Islet of Langerhans (tissue), 1 donor: Measurements from ENCODE around the gene HMGN1.

ENCODE experiments used
- FAIRE-seq: peaks from one replicate; lab custom pipeline; 2011; peaks lifted over from hg19 to GRCh38; lab: Jason Lieb, UNC

The HMGN1 gene

DNA sequence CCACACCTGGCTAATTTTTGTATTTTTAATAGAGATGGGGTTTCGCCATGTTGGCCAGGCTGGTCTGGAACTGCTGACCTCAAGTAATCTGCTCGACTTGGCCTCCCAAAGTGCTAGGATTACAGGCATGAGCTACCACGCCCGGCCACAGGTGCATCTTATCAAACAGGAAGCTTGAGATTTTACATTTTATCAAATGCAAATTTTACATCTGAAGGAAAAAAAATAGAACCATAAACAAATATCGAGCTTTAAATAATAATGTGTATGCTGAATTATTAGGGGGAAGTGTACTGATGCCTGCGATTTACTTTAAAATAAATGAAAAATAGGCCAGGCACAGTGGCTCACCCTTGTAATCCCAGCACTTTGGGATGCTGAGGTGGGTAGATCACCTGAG, 18.9 kb downstream of the HMGN1 start:
- FAIRE-seq, result no peak

DNA sequence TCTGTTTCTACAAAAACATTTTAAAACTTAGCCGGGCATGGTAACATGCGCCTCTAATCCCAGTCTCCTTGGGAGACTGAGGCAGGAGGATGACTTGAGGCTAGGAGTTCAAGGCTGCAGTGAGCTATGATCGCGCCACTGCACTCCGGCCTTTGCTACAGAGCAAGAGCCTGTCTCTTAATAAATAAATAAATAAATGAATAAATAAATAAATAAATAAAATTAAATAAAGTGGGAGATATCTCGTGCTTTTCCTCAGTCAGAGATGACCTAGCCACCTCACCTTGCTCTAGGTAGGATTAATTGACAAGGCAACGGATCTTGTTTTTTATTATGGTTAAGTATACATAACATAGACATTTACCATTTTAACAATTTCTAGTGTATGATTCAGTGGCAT, 21.2 kb downstream of the HMGN1 start:
- no peak for FAIRE-seq

DNA sequence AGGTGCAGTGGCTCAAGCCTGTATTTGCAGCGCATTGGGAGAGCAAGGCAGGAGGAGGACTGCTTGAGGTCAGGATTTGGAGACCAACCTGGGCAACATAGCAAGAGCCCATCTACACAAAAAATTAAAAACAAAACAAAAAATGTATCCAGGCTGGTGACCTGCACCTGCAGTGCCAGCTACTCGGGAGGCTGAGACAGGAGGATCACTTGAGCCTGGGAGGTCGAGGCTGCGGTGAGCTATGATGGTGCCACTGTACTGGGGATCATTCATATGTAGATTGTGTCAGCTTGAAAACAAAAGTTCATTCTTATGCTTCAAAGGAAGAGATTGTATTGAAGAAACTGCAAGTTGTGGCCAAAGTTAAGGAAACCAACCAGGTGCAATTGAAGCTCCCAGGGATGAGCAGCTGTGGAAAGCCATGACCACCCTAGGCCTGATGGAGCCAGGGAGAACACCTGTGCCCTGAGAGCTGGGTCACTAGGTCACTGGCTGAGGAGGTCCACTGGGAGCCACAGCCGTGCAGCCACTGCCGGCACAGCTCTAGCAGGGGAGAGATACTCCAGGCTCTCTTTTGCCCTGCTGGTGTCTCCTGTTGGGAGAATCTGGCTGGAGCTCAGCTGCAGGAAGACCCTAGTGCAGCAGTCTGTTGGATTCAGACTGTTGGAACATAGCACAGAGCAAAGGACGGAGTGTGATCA, 22.1 kb downstream of the HMGN1 start:
- FAIRE-seq, result no peak

DNA sequence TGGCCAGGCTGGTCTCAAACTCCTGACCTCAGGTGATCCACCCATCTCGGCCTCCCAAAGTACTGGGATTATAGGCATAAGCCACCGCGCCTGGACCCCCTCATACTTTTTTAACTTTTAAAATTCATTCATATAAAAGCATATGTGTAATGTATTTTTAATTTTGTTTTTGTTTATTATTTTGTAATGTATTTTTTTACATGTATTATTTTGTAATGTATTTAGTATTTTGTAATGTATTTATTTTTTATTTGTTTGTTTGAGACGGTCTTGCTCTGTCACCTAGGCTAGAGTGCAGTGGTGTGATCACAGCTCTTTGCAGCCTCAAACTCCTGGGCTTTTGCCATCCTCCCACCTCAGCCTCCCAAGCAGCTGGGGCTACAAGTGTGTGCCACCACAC, 23.4 kb downstream of the HMGN1 start:
- FAIRE-seq, result no peak

DNA sequence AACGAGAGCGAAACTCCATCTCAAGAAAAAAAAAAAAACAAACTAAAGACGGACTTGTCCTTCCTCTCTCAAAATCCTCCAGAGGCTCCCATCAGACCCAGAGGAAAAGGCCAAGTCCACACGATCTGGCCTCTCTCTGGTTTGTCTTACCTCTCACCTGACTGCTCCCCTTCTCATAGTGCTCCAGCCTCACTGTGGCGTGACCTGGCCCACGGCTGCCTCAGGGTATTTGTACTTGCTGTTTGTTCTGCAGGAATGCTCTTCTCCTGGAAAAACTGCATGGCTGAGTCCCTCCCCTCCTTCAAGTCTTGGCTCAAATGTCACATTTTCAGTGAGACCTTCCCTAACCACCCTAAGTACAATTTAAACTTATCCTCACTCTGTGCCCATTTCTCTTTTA, 27.5 kb downstream of the HMGN1 start:
- no peak for FAIRE-seq

DNA sequence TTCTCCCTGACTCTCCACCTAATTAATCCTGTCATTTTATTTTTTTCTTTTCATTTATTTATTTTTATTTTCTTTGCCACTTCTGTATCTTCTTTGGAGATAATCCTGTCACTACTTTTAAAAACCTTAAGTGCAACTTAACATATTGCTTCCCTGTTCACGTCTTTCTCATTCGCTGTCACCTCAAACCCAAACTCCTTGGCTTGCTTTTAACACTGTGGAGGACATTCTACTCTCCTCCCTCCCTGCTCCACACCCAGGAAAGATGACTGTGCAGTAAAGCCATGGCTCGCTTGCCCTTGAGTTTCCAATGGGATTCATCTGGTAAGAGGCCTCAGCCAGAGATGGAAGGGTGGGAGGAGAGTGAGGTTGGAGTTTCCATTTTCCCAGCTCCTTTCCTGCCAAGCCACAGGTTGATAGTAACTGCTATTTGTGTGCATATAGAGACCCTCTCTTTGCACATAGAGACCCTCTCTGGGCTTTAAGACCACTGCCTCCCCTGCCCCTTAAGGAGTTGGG, 29.0 kb downstream of the HMGN1 start:
- no peak for FAIRE-seq

DNA sequence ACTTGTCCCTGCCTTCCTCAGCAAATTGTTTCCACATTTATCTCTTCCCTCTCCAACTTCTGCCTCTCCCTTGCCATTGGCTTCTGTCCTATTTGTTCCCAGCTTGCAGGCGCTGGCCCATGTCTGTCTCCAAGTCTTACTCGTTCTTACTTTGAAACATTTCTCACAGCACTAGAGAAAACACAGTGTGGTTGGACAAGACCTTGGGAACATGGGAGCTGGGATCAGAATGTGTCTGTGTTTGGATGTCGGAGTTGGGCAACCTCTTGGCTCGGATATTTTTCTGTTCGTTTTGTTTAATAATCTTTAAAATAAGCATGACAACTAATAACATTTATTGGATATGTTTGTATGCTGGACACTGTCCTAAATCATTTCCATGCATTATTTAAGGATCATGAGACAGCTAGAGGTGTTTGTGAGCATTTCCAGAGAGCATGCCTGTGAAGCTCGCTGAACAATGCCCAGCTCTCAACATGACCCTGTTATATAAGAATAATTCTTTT, 29.6 kb downstream of the HMGN1 start:
- FAIRE-seq, result no peak

DNA sequence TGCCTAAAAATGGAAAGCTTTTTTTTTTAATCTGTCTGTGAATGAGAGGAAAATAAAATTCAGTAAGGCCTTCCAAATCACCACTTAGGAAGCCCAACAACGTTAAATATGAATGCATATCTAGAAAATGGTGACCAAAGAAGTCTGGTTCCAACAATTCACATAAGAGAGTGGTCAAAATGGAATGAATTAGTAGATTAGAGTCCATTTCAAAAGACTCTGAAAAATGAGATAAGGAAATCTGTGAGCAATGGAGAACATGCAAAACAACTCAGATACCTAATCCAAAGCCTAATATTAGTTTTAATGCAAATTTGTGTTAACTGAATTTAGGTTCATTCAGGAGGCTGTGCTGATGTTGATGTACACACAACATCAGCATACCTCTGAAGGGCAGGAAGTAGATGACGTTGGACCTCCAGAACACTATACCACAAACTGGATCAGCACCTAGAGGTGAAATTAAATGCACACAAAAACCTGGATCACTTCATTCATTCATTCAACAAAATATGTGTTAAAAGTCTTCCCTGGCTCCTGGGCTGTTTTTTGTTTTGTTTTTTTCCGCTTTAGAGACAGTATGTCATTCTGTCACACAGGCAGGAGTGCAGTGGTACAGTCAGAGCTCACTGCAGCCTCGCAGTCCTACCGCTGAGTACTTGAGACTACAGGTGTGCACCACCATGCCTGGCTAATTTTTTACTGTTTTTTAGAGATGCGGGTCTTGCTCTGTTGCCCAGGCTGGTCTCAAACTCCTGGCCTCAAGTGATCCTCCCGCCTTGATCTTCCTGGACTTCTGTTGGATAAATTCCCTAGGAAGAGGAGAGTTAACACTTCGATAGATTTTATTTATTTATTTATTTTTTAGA, 30.6 kb downstream of the HMGN1 start:
- FAIRE-seq, result no peak

DNA sequence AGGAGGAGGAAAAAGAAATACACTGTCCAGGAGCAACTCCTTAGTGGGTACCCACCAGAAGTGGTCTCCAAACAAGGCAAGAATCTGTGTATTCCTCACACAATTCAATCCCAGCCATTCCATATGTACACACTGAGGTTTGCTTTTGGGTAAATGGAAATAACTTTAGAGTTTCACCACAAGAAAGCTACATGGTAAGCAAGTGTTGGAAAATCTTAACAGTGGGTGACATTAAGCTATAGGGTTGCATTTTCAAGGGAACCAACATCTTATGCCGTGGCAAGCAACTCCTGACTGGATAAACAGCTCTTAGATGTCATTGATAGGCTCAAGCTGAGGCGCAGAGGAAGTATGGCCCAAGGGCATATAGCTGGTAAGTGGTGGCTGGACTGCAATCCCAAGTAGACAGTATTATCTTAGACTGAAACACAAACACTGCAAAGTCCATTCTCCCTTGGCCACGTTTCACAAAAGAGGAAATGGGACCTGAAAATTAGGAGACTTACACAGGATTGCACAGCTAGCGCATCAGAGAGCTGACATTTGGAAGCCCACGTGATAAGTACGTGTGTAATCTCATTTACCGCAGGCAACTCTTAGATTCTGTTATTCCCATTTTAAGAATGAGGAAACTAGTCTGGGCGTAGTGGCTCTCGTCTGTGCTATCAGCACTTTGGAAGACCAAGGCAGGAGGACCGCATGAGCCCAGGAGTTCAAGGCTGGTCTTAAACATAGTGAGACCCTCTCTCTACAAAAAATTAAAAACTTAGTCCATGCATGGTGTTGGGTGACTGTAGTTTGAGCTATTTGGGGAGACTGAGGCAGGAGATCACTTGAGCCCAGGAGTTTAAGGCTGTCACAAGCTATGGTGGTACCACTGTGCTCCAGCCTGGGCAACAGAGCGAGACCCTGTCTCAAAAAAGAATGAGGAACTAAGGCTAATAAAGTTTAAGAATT, 31.5 kb downstream of the HMGN1 start:
- FAIRE-seq, result no peak

DNA sequence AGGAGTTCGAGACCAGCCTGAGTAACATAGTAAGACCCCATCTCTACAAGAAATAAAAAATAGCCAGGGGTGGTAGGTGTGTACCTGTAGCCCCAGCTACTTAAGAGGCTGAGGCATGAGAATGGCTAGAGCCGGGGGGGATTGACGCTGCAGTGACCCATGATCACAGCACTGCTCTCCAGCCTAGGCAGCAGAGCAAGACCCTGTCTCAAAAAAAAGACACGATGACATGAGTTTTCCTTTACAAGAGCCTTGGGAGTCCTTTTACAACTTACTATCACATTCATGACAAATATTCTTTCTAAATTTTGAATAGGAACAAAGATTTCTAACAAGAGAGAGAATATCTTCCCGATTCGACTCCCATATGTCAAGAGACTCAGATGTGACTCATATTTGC, 32.2 kb downstream of the HMGN1 start:
- no peak for FAIRE-seq

DNA sequence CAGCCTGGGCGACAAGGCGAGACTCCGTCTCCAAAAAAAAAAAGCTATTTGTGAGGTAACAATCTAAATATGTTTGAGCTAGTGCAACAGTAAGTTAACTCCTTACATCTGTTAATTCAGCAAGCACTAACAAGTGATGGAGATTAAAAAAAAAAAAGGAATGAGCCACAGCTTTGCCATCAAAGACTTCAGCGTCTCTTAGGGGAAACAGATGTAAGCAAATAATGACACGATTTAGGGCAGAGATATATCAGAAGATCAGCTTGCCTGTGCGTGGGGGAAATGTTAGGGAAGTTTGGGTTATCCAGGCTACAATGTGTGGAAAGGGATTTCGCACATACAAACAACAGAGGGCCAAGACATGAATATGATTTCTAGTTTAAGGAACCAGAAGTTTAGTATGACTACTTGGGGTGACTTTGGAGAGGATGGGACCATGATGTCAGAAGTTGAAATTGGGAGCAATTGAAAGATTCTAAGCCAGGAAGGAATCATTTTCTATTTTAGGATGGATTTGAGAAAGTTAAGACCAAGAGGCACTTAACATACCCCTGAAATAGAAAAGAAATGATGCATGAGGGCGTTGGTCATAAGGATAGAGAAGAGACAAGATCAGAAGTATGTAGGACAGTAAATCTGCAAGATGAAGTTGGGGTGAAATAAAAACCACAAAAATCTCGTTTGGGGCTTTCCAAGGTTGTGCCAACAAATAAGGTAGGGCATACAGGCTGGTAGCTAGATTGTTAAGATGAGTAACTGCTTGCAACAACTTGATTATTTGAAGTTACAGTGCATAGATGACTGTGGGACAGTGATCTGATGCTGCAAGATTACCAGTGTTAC, 33.1 kb downstream of the HMGN1 start:
- no peak for FAIRE-seq

DNA sequence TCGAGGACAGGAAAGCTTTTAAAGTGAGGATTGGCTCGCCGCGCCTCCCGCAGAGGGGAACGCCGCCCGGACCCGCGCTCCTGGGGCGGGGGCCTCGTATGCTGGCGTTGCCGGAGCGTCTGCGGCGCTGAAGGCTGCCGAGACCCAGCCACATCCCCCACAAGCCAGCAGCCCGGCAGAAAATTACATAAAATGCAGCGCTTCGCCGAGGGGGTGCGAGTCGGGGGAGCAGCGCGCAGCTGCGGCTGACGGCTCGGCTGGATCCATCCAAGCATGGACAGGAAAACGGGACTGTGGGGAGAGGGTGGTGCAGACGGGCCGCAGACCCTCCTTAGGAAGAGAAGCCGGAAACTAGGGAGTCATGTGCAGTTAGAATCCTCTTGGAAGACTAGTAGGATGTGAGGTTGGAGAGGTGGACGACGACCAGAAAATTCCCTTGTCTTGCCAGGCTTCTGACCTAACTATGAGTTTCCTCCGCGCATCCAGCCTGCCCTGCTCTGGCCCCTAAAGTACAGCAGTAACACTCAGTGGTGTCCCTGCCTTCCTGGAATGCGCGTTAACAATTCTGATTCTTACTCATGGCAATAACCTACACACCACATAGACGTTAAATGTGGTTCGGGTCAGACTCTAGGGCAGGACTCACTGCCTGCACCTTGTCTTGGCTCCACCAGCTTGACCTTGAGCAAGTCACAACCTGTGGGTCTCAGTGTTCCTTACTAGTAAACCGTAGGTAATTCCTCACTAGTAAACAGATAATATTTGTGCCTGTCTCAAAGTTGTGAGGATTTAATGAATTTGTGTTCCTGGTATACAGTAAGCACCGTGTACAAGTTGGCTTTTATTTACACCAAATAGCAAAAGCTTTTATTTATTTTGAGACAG, 34.5 kb downstream of the HMGN1 start:
- no peak for FAIRE-seq

DNA sequence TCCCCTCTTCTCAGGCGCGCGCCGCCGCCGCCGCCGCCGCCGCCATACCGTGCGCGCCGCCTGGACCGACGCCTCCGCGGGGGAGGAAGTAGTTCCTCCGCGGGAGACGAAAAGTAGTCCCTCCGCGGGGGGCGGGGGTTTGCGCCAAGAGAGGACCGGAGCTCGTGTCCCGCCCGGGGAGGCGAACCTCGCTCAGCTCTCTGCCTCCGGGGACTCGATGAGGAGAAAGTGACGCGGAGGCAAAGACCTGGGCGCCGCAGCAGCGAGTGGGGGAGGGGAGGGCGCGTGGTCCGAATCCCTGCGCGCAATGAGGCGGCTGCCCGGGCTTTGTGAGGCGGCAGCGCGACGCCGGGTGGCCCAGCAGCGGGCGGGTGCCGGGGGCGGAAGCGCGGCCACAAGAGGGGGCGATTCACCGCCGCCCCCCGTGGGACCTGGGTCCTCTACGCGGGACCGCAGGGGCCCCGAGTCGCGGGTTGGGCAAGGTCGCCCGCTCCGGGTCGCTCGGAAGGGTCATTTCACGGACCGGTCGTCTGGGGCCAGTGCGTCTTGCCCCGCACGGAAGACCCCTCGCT, 35.2 kb downstream of the HMGN1 start, which contains the start of gene BRWD1:
Gene BRWD1, minus strand, starts transcription at position 62 of the 572 bp plus-strand sequence. CDS start 141 bp downstream, outside the sequence.
- no peak for FAIRE-seq

DNA sequence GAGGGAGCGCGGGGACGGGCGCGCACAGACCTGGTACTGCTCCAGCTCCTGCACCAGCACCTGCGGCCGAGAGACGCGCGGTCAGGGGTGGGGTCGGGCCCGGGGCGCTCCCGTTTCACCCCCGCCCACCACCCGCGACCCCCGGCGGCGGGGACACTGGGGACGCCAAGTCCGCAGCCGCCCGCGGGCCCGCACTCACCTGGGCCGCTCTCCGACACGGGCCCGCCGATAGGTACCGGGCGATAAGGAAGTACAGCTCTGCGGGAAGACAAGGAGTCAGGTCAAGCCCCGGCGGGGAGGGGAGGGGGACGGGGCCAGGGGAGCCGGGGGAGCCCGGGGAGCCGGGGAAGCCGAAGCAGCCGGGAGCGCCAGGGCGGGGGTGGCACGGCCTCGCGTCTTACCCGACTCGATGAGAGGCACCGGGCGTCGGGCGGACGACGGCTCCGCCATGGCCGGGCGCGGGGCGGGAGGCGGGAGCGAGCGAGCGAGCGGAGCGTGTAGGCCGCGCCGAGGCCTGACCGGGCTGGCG, 35.8 kb downstream of the HMGN1 start:
- no peak for FAIRE-seq

DNA sequence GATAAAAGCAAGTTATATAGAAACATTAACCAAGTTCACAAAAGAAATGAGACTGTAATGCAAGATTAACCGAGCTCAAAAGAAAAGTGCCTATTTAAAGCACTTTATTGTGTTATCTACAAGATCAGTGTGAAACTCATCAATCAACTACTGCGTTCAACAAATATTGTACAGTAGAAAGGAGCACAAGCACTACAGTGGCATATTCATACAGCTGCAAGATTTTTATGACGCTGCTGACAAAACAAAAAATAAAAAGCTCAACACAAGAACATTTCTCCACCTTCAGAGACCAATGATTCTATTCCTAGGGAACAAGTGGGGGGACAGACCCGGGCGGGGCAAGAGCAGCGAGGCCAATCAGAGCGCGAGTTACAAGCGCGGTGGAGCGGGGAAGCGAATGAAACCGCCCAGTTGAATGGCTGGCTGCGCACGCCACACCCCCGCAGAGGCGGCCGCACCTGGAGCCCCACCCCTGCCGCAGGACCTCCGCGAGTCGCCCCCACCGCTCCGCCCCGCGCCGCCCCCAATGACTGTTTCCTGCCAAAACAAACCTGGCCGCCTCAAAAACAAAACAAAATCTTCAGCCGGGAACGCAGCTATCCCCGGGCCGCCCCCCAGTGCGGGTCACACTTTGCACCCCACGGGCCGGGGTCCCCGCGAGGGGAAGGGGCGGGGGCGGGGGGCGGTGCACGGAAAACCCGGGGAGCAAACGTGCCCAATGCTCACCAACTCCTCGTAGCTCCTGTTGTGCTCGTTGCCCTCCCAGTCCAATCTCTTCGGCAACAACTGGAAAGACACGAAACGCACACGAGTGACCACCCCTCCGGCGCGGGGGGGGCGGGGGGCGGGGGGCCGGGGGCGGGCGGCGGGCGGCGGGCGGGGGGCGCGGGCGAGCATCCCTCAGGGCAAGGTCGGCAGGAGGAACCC, 36.5 kb downstream of the HMGN1 start:
- peak; percentile 66 for FAIRE-seq

DNA sequence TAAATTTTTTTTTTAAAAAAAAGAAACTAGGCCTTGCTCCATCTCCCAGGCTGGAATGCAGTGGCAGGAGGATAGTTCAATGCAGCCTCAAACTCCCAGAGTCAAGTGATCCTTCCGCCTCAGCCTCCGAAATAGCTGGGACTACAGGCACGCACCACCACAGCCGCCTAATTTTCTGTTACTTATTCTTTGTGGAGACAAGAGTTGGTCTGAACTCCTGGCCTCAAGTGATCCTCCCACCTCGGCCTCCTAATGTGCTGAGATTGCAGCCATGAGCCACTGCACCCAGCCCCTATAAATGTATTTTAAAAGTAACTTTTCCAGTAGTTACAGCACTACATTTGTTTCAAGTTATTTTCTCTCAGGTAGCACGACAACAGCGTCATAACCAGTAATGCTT, 37.7 kb downstream of the HMGN1 start:
- FAIRE-seq, result no peak

DNA sequence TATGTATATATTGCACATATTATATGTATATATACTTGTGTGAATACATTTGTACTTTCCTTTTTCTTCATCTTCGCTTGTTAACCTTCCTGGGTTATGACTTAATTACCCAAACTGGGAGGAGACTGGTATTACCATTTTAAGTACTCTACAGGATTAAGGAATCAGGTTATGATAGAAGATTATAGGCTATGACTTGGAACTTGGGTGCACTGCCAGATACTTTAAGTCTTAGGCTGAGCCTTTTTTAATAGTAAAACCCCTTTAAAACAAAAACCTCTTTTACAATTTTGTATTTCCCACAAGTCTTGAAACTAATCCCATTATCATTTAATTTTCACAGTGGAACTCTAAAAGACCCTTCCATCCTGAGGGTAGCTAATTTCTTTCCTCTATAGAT, 41.4 kb downstream of the HMGN1 start:
- no peak for FAIRE-seq

DNA sequence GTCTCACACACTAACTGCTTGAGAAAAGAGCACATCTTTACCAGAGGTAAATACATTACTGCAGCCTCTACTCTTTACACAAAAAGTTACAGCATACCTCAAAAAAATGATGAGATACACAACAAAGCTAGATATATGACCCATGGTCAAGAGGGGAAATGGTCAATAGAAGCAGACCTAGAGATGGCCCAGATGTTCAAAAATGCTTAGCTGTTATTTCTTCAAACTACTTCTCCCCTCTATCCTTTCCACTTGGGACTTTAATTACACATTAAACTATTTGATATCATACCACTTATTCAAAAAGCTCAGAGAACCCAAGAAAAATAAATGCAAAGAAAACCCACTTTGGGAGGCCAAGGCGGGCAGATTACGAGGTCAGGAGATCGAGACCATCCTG, 48.3 kb downstream of the HMGN1 start:
- FAIRE-seq, result no peak
